Nephron progenitor cell (in vitro differentiated cells): ENCODE results near the gene SH3RF1.

Source experiments
- DNase-seq: peaks from one replicate; pipeline ENCODE4 v3.0.0; 2021
- H3K27ac Mint-ChIP-seq: 2 replicates; pipeline ENCODE4 v1.8.0; 2021; ENCODE audit warnings: mild to moderate bottlenecking, moderate library complexity, mixed read lengths
- H3K27me3 Mint-ChIP-seq: 2 replicates; pipeline ENCODE4 v1.8.0; 2021; ENCODE audit warnings: mild to moderate bottlenecking, low read depth, mixed read lengths; ENCODE audit not compliant: poor library complexity
- H3K36me3 Mint-ChIP-seq: 2 replicates; pipeline ENCODE4 v1.8.0; 2021; ENCODE audit warnings: low read depth, mixed read lengths
- H3K4me1 Mint-ChIP-seq: 2 replicates; pipeline ENCODE4 v1.8.0; 2021; ENCODE audit warnings: mixed read lengths
- H3K4me3 Mint-ChIP-seq: 2 replicates; pipeline ENCODE4 v1.8.0; 2021; ENCODE audit warnings: mild to moderate bottlenecking, moderate library complexity, mixed read lengths
- H3K9me3 Mint-ChIP-seq: 2 replicates; pipeline ENCODE4 v1.8.0; 2021; ENCODE audit warnings: mild to moderate bottlenecking, moderate library complexity, mixed read lengths
- TF ChIP-seq, protein P1 (sequence below): fragments of 200-600 bp; sonication (generic); IDR thresholded peaks from 2 replicates; pipeline ENCODE4 v1.5.0; 2021; ENCODE audit warnings: antibody characterized with exemption

SH3RF1 gene

GRCh38 chr4:169061386-169061785, 209.4 kb downstream of the SH3RF1 start:
- Mint-ChIP-seq H3K4me3 (no peak overlapping the region), H3K9me3 (no peaks in the 10 kb centered on the region), H3K27ac (peak overlapping the region; percentile 85), H3K27me3 (peaks cover 4% of the 10 kb centered on the region), H3K4me1 (peaks cover 36% of the 10 kb centered on the region), H3K36me3 (no peaks in the 10 kb centered on the region)
- DNase-seq, result no peak
- TF ChIP-seq, protein P1, sequence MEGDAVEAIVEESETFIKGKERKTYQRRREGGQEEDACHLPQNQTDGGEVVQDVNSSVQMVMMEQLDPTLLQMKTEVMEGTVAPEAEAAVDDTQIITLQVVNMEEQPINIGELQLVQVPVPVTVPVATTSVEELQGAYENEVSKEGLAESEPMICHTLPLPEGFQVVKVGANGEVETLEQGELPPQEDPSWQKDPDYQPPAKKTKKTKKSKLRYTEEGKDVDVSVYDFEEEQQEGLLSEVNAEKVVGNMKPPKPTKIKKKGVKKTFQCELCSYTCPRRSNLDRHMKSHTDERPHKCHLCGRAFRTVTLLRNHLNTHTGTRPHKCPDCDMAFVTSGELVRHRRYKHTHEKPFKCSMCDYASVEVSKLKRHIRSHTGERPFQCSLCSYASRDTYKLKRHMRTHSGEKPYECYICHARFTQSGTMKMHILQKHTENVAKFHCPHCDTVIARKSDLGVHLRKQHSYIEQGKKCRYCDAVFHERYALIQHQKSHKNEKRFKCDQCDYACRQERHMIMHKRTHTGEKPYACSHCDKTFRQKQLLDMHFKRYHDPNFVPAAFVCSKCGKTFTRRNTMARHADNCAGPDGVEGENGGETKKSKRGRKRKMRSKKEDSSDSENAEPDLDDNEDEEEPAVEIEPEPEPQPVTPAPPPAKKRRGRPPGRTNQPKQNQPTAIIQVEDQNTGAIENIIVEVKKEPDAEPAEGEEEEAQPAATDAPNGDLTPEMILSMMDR, result no peak

DNA sequence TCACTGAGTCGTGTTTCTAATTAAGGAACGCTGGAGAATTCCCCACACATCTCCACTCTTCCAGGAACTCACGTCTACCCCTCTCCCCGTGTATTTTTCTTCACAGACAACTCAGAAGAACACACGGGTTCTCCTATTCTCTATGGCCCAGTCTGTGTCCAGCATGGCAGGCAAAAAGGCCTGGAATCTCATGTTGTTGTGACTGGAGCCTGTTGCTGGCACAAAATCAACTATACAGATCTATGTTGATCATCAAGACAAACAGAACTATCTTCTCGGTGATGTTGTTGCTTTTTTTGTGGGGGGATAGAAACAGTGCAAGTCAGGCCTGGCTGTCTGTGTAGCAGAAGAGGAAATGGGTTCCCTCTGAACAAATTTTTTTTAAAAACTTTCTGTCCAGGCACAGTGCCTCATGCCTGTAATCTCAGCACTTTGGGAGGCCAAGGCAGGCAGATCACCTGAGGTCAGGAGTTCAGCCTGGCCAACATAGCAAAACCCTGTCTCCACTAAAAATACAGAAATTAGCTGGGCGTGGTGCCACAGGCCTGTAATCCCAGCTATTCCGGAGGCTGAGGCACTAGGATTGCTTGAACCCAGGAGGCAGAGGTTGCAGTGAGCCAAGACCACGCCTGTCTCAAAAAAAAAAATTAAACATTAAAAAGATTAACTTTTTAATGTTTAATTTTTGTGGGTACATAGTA, 210.2 kb downstream of the SH3RF1 start:
- Mint-ChIP-seq H3K4me1 (peaks cover 32% of the 10 kb centered on the region), H3K27ac (peak overlapping the region; percentile 91), H3K27me3 (peaks cover 4% of the 10 kb centered on the region), H3K36me3 (no peaks in the 10 kb centered on the region), H3K9me3 (no peaks in the 10 kb centered on the region), H3K4me3 (no peak overlapping the region)
- TF ChIP-seq, protein P1, result no peak
- no peak for DNase-seq

GRCh38 chr4:169059306-169060211, 211.2 kb downstream of the SH3RF1 start:
- no peak overlapping the region for H3K4me3 Mint-ChIP-seq
- H3K4me1 Mint-ChIP-seq, result peaks cover 32% of the 10 kb centered on the region
- no peaks in the 10 kb centered on the region for H3K9me3 Mint-ChIP-seq
- peak overlapping the region; percentile 91 for H3K27ac Mint-ChIP-seq
- no peaks in the 10 kb centered on the region for H3K36me3 Mint-ChIP-seq
- no peak for DNase-seq
- peaks cover 4% of the 10 kb centered on the region for H3K27me3 Mint-ChIP-seq
- TF ChIP-seq, protein P1, result no peak

- no peaks in the 10 kb centered on the region for H3K9me3 Mint-ChIP-seq
- peaks cover 4% of the 10 kb centered on the region for H3K27me3 Mint-ChIP-seq
- peaks cover 27% of the 10 kb centered on the region for H3K4me1 Mint-ChIP-seq
- DNase-seq, result no peak
- TF ChIP-seq, protein P1, result no peak
- no peak overlapping the region for H3K4me3 Mint-ChIP-seq
- H3K27ac Mint-ChIP-seq, result peak overlapping the region; percentile 64
- H3K36me3 Mint-ChIP-seq, result no peaks in the 10 kb centered on the region
Observed at GRCh38 chr4:169058312-169058711, 212.4 kb downstream of the SH3RF1 start.

DNA sequence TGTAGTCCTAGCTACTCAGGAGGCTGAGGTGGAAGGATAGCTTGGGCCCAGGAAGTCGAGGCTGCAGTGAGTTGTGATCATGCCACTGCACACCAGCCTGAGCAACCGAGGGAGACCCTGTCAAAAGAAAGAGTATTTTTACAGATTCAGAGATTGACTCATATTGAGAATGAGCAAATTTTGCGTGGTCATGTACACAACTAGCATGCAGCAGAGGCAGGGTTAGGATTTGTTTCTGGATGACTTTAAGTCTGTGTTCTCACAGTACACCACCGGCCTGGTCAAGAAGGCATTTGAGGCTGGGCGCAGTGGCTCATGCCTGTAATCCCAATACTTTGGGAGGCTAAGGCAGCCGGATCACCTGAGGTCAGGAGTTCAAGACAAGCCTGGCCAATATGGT, 215.9 kb downstream of the SH3RF1 start:
- no peak overlapping the region for H3K27ac Mint-ChIP-seq
- H3K4me3 Mint-ChIP-seq, result no peak overlapping the region
- H3K27me3 Mint-ChIP-seq, result peaks cover 5% of the 10 kb centered on the region
- H3K4me1 Mint-ChIP-seq, result peaks cover 19% of the 10 kb centered on the region
- DNase-seq, result no peak
- TF ChIP-seq, protein P1, result no peak
- H3K9me3 Mint-ChIP-seq, result no peaks in the 10 kb centered on the region
- H3K36me3 Mint-ChIP-seq, result no peaks in the 10 kb centered on the region
